CD4-positive, alpha-beta T cell treated with Interleukin-12 subunit alpha and Interleukin-12 subunit beta, for 1 hour (primary cell): ENCODE data around the gene MBD6.

ENCODE experiments used
- DNase-seq: peaks from one replicate; pipeline ENCODE4 v3.0.0-alpha.2; 2020

The MBD6 gene

DNA sequence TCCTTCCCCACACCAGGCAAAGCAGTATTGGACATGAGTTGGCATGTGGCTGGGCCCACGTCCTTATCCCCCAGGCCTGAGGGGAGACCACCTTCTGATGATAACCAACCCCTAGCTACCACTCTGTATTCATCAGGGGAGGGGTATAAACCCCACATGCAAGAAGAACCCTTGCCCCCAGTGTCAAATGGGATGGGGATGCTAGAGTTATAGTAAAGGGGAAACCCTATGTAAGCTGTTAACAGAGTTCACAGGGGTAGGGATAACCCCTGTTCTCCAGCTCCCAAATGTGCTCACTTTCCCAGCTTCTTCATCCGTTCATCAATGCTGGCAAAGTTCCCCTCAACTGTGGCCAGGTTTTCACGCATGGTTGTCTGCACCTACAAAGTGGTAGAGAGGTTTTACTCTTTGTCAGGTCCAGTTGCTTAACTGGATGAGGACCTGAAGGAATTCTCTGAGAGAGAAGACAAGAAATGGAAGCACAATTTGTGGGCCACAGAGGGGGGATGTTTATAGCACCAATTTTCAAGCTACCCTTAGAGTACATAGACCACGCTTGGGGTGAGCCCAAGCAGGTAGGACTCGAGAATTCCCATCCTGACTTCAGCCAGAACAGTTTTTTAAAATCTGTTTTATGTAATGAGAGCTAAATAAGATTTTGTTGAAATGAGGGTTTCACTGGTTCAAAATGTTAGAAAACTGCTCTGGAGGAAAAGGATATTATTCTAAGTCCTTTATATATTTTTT is 7.9 kb downstream of the MBD6 start:
- DNase-seq = no peak

DNA sequence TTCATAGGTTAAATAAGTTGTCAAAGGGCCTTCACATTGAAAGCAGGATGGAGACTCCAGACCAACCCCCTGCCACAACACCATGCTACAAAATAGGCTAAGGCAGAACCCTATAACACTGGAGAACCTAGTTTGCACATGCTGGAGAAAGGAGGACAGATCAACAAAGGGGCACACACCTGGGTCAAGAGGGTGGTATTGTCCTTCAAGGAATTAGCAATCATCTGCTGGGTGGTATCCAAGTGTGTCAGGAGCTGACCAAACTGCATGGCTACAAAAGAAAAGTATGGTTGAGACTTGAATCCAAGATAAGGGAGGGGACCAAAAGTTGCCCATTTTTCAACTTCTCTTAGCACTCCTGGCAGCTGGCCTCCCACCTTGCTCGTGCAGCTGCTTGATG is 9.2 kb downstream of the MBD6 start:
- DNase-seq = no peak

DNA sequence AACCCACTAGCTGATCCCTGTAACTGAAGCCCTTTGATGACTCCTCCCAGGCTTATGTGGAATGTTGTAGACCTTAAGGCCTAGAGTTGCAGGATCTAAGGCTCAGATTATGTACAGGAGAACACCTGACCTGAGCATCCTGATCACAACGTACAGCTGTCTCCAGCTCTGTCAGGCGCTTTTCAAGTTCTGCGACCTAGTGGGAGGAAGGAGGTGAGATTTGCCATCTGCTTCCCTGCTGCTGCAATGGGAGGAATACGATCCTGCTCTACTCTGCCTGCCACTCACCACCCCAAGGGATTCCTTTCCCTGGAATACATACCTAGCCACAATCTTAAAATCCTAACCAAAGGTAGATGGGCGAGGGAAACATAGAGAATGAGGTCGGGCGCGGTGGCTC is 10.5 kb downstream of the MBD6 start:
- DNase-seq = no peak

DNA sequence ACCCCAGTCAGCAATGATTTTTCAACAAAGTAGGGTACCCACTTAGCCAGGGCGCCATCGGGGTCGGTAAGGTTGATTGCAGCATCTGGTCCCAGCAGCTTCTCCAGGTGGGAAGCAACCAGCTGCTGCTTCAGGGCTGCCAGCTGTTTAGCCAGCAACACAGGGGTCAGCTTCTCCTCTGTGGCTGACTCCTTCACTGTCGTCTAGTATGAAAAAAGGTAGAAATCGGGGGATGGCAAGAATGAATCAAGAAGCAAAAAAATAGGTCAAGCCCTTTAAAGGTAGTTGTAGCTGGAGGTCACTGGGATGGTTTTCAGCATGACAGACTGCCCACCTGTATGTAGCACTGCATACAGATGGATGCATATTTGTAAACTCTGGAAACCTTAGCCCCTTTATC is 11.6 kb downstream of the MBD6 start:
- DNase-seq = no peak

DNA sequence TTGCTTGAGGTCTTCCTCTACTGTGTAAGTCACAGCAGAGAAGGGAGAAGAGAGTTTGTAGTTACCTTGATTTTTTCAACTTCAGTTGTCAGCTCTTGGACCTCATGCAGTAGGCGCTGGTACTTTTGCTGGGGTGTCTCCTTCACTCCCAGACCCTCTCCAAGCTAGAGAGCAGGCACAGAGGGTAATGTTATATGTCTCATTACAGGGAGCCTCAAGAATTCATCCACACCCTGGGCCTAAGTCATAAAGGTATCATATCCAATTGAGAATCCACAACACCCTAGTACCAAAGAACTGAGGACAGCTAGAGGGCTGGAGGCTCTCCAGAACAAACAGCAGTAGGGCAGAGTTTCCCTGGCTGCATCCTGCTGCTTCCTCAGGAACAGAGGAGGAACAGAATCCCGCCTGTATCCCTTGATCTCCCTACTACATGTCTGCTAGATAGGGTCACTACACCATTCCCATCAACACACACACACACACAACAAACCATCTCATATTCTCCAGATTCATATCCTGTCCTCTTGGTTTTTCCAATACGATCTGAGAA is 12.4 kb downstream of the MBD6 start:
- no peak for DNase-seq

DNA sequence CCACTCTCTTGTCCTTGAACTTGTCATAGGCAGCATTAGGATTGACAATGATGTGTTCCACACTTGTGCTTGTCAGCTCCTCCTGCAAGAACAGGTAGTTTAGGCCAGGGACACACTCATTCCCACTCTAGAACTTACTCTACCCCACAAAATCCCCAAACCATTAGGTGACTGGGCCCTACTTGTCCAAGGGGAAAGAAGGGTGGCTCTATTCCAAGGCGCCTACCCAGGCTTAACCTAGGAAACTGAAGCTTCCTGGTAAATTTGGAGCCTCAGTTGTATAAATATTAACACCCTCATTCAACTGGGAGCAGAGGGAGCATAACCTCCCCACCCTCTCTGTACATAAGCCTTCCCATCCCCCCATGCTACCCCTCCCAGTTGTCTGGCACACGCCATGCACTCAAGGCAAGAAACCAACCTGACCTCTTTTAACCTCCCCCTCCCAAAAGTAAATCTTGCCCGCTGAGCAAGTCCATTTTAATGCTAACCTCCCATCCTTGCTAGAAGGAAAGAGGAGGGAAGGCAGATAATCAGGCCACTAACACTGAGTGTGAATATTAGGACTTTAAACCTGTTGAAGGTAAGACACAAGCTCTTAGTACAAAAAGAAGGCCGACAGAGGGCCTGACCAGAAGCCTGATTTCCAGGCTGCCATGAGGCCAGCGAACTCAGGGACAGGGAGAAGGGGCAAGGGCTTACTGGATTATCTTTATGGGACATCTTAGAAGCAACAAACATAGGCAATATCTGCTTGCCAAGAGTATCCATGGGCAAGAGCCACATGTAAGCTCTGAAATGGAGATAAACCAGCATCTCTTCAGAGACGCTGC is 13.4 kb downstream of the MBD6 start:
- DNase-seq = no peak

DNA sequence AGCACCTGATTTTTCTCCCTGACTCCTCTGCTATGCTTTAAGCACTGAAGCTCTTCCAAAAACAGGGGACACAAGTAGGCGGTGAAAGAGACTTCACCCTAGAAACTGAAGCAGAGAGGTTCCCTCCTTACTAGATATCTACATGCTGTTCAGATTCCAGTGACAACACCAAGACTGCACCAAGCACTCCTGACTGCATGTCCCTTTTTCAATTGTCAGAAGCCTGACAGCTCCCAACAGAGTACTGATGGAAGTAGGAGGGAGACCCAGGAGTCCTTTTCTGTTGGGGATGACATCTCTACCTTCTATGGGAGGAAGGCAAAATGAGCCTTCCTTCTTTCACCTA is 13.9 kb downstream of the MBD6 start:
- DNase-seq = no peak

DNA sequence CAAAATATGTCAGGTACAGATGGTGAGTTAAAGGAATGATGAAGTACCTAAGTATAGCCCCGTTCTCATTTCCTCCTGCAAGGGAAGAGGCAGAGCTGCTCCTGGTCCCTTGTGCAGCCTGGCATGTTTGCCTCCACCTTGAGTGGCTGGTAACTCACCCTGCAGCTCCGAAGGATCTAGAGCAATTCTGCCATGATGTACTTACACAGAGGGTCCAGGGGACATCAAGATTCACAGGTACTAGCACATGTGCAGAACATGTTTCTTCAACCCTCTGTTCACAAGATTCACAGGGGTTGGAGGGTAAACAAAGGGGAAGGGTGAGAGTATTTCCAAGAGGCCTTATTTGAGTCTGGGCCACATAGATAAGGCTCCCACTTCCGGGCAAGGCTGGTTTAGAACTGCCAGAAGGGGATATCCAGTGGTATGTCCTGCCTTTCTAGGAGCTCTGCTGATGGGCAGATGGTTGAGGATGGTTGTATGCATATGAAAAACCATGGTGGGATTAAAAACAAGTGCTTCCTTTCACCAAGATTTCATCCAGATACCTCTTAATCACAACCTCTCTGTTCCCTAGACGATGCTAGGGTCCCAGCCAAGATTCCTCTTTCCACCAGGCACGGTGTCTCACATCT is 16.6 kb downstream of the MBD6 start:
- DNase-seq = no peak

DNA sequence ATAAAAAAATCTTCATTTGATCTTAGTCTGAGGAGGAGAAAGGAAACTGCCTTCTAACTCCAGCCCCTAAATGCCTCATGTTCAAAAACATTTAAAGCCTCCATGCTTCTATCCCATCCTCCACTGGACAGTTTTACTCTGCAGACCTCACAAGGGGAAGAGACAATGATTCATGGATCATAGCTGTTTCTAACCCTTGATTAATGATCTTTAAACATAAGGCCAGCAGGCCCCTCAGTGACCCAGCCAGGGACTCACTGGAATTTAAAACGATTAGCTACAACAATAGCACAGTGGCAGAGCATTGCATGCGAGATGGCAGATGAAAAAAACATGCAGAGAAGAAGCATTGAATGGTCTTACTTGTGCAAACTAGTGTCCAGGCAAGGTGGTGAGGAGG is 18.4 kb downstream of the MBD6 start:
- no peak for DNase-seq

DNA sequence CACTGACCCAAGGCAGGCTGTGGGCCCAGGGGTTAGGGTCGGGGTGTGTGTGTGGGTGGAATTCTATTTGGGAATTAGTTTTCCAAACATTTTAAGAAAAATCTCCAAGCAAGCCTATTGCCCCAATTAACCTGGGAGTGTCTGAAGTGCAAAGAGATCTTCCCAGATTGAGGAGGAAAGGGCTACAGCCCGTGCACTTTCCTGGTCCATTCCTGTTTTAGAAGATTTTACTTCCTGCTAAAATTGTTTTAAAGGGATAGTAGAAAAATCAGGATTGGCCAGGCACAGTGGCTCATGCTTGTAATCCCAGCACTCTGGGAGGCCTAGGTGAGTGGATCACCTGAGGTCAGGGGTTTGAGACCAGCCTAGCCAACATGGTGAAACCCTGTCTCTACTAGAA is 19.1 kb downstream of the MBD6 start:
- no peak for DNase-seq

DNA sequence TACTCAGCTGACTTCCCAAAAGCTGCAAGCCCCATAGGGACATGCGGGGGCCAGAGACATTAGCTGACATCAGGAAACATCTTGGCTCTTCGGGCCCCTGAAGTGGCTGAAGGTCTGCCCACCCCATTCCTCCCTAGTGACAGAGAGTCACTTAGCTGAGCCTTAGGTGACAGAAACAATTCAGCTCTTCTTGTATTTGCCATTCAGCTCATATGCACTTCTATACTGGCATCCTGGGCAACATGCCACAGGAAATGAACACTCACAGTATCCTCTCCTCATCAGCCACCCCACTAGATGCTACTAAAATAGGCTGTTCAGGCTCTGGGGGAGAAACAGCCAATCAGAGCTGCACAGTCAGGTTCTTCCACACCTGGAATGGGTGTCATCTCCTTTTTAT is 21.0 kb downstream of the MBD6 start:
- no peak for DNase-seq

DNA sequence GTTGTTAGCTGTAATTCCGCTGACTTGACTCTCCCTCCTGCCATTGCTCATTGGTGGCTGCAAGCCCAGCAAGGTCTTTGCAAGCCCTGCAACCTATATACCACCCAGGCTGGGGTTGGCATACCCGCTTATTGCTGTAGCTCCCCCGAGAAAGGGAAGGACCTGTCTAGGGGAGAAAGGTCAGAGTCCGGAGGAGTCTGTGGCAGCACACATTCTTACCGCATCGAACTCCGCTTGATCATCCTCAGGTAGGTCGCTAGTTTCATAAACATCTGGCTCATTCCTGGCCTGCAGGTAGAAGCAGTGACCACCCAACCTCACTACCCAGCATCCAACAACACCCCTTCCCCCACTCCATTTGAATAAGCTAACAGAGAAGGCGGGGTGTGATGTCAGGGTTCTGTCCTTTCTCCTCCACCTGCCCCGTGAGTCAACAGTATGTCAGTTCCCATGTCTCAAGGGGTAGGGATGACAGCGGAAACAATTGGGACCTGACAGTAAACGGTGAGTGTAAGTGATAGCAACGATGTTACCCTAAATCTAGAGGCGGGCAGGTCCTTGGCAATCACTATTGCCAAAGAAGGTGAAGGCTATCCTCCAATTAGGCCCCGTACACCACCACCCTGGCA is 23.3 kb downstream of the MBD6 start:
- no peak for DNase-seq

DNA sequence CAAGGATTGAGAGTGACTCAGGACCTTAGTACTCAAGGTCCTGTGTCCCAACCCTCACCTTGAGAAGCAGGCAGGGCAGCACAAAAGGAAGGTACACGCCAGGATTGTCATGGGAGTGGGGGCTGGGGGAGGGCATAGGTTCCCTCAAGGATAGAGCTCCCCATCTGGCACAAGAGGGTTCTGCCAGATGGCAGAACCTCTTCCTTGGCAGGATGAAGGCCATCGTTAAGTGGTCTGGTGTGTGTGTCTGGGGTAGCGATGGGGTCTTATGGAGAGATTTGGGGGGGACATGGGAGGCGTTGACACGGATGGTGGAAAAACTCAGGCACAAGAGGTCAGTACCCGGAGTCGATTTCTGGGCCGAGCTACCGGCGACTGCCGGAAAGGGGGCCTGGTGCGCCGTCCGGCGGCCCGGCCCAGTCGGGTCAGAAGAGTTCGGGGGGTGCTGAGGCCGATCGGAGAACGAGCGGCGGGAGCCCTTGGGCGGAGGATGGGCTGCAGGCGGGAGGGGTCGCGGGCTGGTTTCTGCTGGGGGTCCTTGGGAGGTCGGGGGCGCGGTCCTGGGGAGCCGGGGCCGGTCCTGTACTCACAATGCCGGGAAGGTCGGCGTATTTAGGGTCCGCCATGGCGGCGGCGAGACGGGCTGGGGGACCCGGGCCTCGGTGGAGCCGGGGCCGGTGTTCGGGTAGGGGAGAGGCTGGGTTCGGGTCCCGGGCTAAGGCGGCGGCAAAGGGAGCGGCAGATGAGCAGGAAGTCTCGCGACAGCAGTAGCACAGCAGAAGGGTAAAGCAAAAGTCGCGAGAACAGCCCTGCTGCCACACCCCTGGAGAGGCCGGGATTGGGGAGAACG is 24.0 kb downstream of the MBD6 start, which contains the start of gene DCTN2:
Gene DCTN2, minus strand, starts transcription at position 755 of the 850 bp plus-strand sequence. Its CDS starts 129 bp downstream, at position 626.
- peak; percentile 96 for DNase-seq

DNA sequence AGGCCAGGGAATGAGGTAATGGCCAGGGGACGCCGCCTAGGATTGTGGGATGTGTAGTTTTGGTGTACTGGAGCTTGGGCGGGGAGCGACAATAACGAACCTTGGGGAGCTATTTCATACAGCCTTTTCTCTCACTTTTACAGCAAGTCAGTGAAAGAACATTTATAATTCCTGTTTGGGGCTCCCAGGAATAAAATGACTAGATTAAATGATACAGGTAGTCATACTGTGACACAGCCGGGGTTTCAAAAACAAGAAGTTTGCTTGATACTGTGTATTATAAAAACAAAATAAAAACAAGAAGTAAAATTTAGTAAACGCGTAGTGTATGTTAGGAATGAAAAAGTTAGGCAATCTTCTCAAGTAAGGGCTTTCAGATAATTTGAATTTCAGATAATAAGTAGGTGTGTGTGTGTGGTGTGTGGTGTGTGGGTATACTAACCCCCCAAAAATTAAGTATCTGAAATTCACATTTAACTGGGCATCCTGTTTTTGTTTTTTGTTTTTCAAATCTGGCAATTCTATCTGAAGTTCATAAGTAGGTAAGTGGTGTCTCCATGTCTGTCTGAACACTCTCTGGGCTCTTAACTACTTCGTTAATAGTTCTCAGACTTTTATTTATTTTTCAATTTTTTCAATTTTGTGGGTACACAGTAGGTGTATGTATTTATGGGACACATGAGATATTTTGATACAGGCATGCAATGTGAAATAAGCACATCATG is 24.8 kb downstream of the MBD6 start:
- no peak for DNase-seq

DNA sequence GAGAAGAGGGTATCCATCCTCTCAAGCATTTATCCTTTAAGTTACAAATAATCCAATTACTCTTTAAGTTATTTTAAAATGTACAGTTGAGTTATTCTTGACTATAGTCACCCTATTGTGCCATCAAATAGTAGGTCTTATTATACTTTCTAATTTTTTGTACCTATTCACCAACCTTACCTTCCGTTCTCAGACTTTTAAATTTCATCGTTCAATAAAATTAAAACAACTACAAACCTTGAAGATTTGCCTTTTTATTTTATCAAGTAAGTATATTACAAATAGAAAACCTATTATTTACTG is 25.3 kb downstream of the MBD6 start:
- no peak for DNase-seq

DNA sequence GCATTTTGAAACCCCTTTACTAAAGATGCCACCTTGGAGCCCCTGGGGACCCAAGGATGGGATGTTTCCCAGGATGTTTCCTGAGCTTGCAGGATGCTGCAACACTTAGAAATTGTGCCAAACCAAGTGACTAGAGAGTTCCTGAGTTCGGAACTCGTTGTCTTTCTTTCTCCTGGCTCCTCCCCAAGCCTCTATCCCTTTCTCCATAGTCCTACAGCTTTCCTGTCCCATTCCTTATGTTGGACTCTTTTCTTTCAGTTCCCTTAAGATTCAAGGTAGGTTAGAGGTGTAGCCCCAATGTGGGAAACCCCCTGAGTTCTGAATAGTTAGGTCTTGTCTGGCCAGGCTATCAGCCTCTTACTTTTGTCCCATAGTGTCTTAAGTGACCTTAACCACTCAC is 25.9 kb downstream of the MBD6 start:
- no peak for DNase-seq

DNA sequence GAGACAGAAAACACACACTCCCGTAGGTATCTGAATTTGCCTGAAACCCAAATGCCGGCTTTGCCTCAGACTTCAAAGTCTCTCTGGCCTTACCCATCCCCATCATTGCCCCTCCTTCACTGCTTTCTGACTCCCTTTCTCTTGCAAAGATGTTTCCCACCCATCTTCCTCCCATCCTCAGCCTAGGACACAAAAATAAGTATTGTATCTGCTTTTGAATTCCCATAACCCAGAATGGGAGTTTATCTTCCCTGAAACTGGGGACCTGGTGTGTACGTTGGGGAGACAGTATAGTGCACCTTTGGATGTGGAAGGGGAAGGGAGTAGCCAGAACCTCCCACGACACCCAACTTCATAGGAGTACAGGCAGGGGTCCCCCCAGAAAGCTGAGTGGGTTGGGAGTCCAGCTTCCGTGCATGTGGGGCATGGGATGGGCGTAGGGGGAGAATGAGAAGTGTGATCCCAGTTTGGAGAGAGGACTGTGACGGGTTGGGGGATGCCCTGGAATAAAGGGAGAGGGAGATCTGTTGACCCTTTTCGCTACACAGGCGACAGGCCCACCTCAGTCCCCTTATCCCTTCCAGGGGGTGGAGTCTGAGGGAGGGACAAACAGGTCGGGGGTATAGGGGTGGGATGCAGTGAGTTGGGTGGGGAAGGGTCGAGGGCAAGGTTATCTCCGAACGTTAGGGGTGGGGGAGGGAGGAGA is 26.7 kb downstream of the MBD6 start:
- no peak for DNase-seq

DNA sequence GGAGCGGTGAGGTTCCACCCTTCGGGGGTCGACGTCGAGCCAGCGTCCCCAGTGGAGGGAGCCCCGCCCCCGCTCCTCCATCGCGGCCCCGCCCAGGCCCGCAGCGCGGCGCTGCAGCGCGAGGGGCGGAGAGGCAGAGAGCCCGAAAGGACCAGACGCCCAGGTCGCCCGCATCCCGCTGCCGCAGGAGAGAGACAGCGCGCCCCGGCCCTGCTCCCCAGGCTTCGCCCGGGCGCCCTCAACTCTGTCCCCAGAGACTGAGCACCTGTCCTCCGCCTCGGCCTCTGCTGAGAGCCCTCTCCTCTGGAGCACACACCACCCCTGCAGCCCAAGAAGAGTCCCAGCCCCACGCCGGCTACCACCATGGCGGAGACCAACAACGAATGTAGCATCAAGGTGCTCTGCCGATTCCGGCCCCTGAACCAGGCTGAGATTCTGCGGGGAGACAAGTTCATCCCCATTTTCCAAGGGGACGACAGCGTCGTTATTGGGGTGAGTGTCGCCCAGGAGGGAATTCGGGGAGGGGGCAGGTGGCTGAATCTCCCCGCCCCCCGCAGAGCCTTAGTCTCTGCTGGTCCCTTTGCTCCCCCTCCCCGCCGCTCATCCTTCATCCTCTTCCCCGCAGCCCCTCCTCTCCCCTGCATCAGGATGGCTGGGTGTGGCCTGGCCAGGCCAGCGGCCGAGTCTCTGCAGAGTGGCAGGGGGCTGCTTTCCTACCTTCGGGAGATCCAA is 27.5 kb downstream of the MBD6 start, which contains the start of gene KIF5A:
Gene KIF5A, plus strand, starts transcription at position 136 of the 732 bp plus-strand sequence. Its CDS starts 228 bp downstream, at position 364.
- DNase-seq = peak; percentile 61

DNA sequence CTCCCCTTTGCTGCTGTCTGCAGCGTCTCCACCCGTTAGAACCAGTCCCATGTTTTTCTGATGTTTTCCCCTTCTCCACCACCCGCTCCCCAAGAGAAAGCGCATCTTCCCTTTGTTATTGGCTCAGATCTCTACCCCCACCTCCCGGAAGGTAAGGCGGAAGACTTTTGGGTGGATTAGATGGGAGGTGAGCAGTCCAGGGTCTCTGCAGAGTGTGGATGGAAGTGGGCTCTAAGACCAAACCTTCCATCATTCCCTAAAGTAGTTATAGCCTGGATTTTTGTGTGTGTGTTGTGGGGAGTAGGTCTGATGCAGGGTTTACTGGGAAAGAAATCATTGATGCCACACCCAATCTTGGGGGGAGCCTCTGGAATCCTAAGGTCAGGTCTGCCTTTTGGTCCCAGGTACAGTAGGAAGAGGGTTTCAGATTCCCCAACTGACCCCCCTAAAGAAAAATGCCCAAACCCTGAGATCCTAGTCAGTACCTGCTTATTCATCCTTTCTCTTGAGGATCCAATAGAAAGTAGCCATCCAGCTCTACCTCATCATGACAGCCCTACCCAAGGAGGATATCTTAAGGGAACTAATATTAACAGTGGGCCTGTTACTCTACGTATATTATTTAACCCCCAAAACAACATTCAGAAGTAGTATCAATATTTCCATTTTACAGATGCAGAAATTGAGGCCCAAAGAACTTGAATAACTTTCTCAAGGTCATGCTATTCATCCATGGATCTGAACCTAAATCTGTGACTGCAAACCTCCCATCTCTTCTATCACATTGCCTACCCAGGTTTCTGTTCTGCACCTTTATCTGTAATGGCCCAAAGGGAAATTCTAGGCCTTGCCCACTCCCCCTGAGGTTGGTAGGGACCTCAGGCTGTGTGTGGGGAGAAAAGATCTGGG is 28.3 kb downstream of the MBD6 start:
- no peak for DNase-seq
